Suprapubic skin (tissue), 4 donors: ENCODE results near the gene PFDN4. TPM values are rescaled to one million over a fixed set of nuclear protein-coding genes. Genes with fewer than 3 reads are reported as not detected.

Experiments
- DNase-seq, 2 donors: peaks; one replicate each; pipeline ENCODE4 v3.0.0-alpha.2; 2019; ENCODE audit warnings: low spot score in 2 of 2
- H3K27ac ChIP-seq: fragments of 200-600 bp; sonication (generic); one replicate; pipeline ENCODE4 v1.5.1; 2019
- H3K27me3 ChIP-seq: fragments of 200-600 bp; sonication (generic); one replicate; pipeline ENCODE4 v1.5.1; 2019
- H3K36me3 ChIP-seq: fragments of 200-600 bp; sonication (generic); one replicate; pipeline ENCODE4 v1.5.1; 2019
- H3K4me1 ChIP-seq: fragments of 200-600 bp; sonication (generic); one replicate; pipeline ENCODE4 v1.5.1; 2019
- H3K4me3 ChIP-seq: fragments of 200-600 bp; sonication (generic); one replicate; pipeline ENCODE4 v1.5.1; 2019; ENCODE audit warnings: mild to moderate bottlenecking
- H3K9me3 ChIP-seq: fragments of 200-600 bp; sonication (generic); one replicate; pipeline ENCODE4 v1.5.1; 2019
- CTCF ChIP-seq, 2 donors: fragments of 200-600 bp in 1 of 2; fragments of 450-650 bp in 1 of 2; sonication (generic) in 1 of 2; IDR thresholded peaks; one replicate each; pipeline ENCODE4 v1.5.1; 2016 to 2019; ENCODE audit warnings: antibody characterized with exemption in 2 of 2, mild to moderate bottlenecking in 1 of 2, moderate library complexity in 1 of 2
- EP300 ChIP-seq: sonication (generic); formaldehyde crosslinking; IDR thresholded peaks from one replicate; pipeline ENCODE4 v1.6.1; 2017; ENCODE audit warnings: antibody characterized with exemption
- POLR2A ChIP-seq, 2 donors: fragments of 450-650 bp; IDR thresholded peaks; one replicate each; pipeline ENCODE4 v1.6.1; 2017; ENCODE audit warnings: antibody characterized with exemption in 2 of 2, mild to moderate bottlenecking in 2 of 2, moderate library complexity in 2 of 2
- POLR2AphosphoS5 ChIP-seq, 3 donors: sonication (generic); formaldehyde crosslinking; IDR thresholded peaks; one replicate each; pipeline ENCODE4 v1.6.1; 2017; ENCODE audit warnings: antibody characterized with exemption in 3 of 3
- WGBS: methylation state at CpG from one replicate; pipeline ENCODE4 v1.1.5; 2018; 5-methylcytosine and 5-hydroxymethylcytosine counted together
- total RNA-seq, 4 donors: library from RNA; depleted of rRNA; stranded (reverse); fragments of >200 nt; gene quantifications; one replicate each; pipeline ENCODE4 v1.1.0, GENCODE V29; 2016

Gene PFDN4
- total RNA-seq, 4 donors from 2014 or later: 33.2 to 48.7 (median 42.0) TPM

- Histone ChIP-seq H3K4me1 (peaks cover 4% of the 10 kb centered on the region), H3K36me3 (no peaks in the 10 kb centered on the region), H3K27ac (no peak overlapping the region), H3K4me3 (no peak overlapping the region), H3K27me3 (no peaks in the 10 kb centered on the region), H3K9me3 (no peaks in the 10 kb centered on the region)
- no peak for TF ChIP-seq POLR2A (IDR thresholded peaks at IDR 0.05)
- TF ChIP-seq EP300: no peak
- TF ChIP-seq CTCF (IDR thresholded peaks at IDR 0.05): no peak
- no peak for TF ChIP-seq POLR2AphosphoS5 (IDR thresholded peaks at IDR 0.05)
- DNase-seq: no peak
These were observed 19.4 kb downstream of the PFDN4 start for GRCh38 chr20:54227241-54227640.

GRCh38 chr20:54227751-54228150 is 19.9 kb downstream of the PFDN4 start:
- no peak for DNase-seq
- H3K9me3 ChIP-seq: peaks cover 4% of the 10 kb centered on the region
- WGBS: 88% methylated on average over 5 of the region's 5 CpGs
- no peak overlapping the region for H3K4me3 ChIP-seq
- TF ChIP-seq CTCF (IDR thresholded peaks at IDR 0.05) (no peak), EP300 (no peak), POLR2A (IDR thresholded peaks at IDR 0.05) (no peak), POLR2AphosphoS5 (IDR thresholded peaks at IDR 0.05) (no peak)
- H3K27ac ChIP-seq: no peak overlapping the region
- no peaks in the 10 kb centered on the region for H3K27me3 ChIP-seq
- no peaks in the 10 kb centered on the region for H3K36me3 ChIP-seq
- no peaks in the 10 kb centered on the region for H3K4me1 ChIP-seq

- TF ChIP-seq POLR2A (IDR thresholded peaks at IDR 0.05) (no peak), CTCF (IDR thresholded peaks at IDR 0.05) (no peak), POLR2AphosphoS5 (IDR thresholded peaks at IDR 0.05) (no peak), EP300 (no peak)
- no peaks in the 10 kb centered on the region for H3K36me3 ChIP-seq
- WGBS: 51% methylated on average over 3 of the region's 3 CpGs
- H3K27me3 ChIP-seq: no peaks in the 10 kb centered on the region
- peaks cover 5% of the 10 kb centered on the region for H3K9me3 ChIP-seq
- no peak overlapping the region for H3K4me3 ChIP-seq
- H3K4me1 ChIP-seq: no peaks in the 10 kb centered on the region
- DNase-seq: no peak
- no peak overlapping the region for H3K27ac ChIP-seq
These were observed 21.0 kb downstream of the PFDN4 start for GRCh38 chr20:54228841-54229240.

GRCh38 chr20:54229566-54230160 is 21.8 kb downstream of the PFDN4 start:
- Histone ChIP-seq H3K4me1 (no peaks in the 10 kb centered on the region), H3K27me3 (no peaks in the 10 kb centered on the region), H3K4me3 (no peak overlapping the region), H3K9me3 (peaks cover 5% of the 10 kb centered on the region), H3K36me3 (no peaks in the 10 kb centered on the region), H3K27ac (no peak overlapping the region)
- no peak for DNase-seq
- WGBS: 80% methylated on average over 2 of the region's 2 CpGs
- TF ChIP-seq POLR2A (IDR thresholded peaks at IDR 0.05) (no peak), EP300 (no peak), CTCF (IDR thresholded peaks at IDR 0.05) (no peak), POLR2AphosphoS5 (IDR thresholded peaks at IDR 0.05) (no peak)

- 81% methylated on average over 3 of the region's 3 CpGs for WGBS
- no peak overlapping the region for H3K27ac ChIP-seq
- peaks cover 5% of the 10 kb centered on the region for H3K9me3 ChIP-seq
- H3K4me1 ChIP-seq: no peaks in the 10 kb centered on the region
- no peak overlapping the region for H3K4me3 ChIP-seq
- DNase-seq: no peak
- H3K36me3 ChIP-seq: no peaks in the 10 kb centered on the region
- H3K27me3 ChIP-seq: no peaks in the 10 kb centered on the region
- no peak for TF ChIP-seq CTCF (IDR thresholded peaks at IDR 0.05)
- no peak for TF ChIP-seq EP300
- TF ChIP-seq POLR2AphosphoS5 (IDR thresholded peaks at IDR 0.05): no peak
- no peak for TF ChIP-seq POLR2A (IDR thresholded peaks at IDR 0.05)
These were observed 23.1 kb downstream of the PFDN4 start for GRCh38 chr20:54231036-54231435.
